Measurements from ENCODE around the gene TMC1. TPM values are rescaled to one million over a fixed set of nuclear protein-coding genes. Genes with fewer than 3 reads are reported as not detected.

TMC1 gene
- total and polyA plus RNA-seq, 10 of the 15 experiments (the other 5 are each of a cell fraction or from before 2014, with no cell fraction given): 0.06 to 0.94 (median 0.40) TPM; not detected in 1

- SMC1A ChIA-PET (ENCODE audit: uncharacterized antibody, unreplicated experiment): interaction anchor here (0.7 to 2.5 kb wide), 5 partner anchors 11 to 194 kb away, joined by 3 to 11 read pairs (median 7); no protein-coding TSS in a partner anchor
- WGBS (ENCODE audit: insufficient coverage, insufficient replicate concordance, low lambda C conversion rate, missing lambda C conversion rate): 43% methylated on average over 2 of the region's 2 CpGs
- Histone ChIP-seq H4K20me1 (ENCODE audit: control insufficient read depth, insufficient read depth) (no peaks in the 10 kb centered on the region), H3K4me2 (ENCODE audit: control insufficient read depth, insufficient read depth) (no peak overlapping the region), H3K27me3 (replicated peaks in 1 of 2; ENCODE audit: control insufficient read depth in 2 of 2, insufficient read depth in 2 of 2, low read length in 1 of 2) (no peaks in the 10 kb centered on the region; a peak in 1 of 4 replicates), H3K4me3 (no peak overlapping the region), H3K9ac (ENCODE audit: control insufficient read depth, insufficient read depth, low read length) (no peak overlapping the region), H3K9me3 (replicated peaks; ENCODE audit: control insufficient read depth, insufficient read depth, low read length) (no peaks in the 10 kb centered on the region), H3K4me1 (ENCODE audit: control insufficient read depth, insufficient read depth, low read length) (no peaks in the 10 kb centered on the region), H3K27ac (ENCODE audit: control insufficient read depth, insufficient read depth) (no peak overlapping the region), H3K79me2 (ENCODE audit: control insufficient read depth, insufficient read depth, low read length) (no peaks in the 10 kb centered on the region), H3K36me3 (ENCODE audit: control insufficient read depth in 2 of 2, insufficient read depth in 2 of 2, low read length in 1 of 2) (no peaks in the 10 kb centered on the region), H2AFZ (ENCODE audit: control insufficient read depth, low read depth, low read length) (no peak overlapping the region)
- BruUV-seq (replicated peaks): no TSS peak
- RAD21 ChIA-PET (ENCODE audit: unreplicated experiment): interaction anchor here (1.6 kb wide), 1 partner anchor 149 kb away, joined by 9 read pairs; no protein-coding TSS in a partner anchor
- ATAC-seq: no peak
- FAIRE-seq: no peak
- POLR2A ChIA-PET: interaction anchor here (0.6 kb wide), 1 partner anchor 845 kb away, joined by 3 read pairs; no protein-coding TSS in a partner anchor
- CTCF ChIA-PET: interaction anchor here (0.7 to 3.0 kb wide), 7 partner anchors 15 to 210 kb away, joined by 3 to 37 read pairs (median 4); no protein-coding TSS in a partner anchor
- intact Hi-C loops (cut with micrococcal nuclease; ENCODE audit: unreplicated experiment): loop anchor here (5.0 kb wide), 2 partner anchors 195 to 310 kb away; no protein-coding TSS in a partner anchor
- DNase-seq (ENCODE audit: low read depth, low spot score): no peak
- in situ Hi-C loops (cut with MboI): no loop called here
- TF ChIP-seq ZNF24 (IDR thresholded peaks at IDR 0.05) (no peak), SMC3 (IDR thresholded peaks at IDR 0.05; ENCODE audit: borderline replicate concordance, low read length) (no peak), YBX1 (IDR thresholded peaks at IDR 0.05) (no peak), ZBTB40 (IDR thresholded peaks at IDR 0.05; ENCODE audit: borderline replicate concordance) (no peak), NR2C1 (IDR thresholded peaks at IDR 0.05) (no peak), SKIL (IDR thresholded peaks at IDR 0.05; ENCODE audit: low read depth, poor library complexity, severe bottlenecking) (no peak), SMAD1 (IDR thresholded peaks at IDR 0.05; ENCODE audit: low read depth, partially characterized antibody) (no peak), ATF2 (IDR thresholded peaks at IDR 0.05; ENCODE audit: low read length) (no peak), BMI1 (IDR thresholded peaks at IDR 0.05; ENCODE audit: borderline replicate concordance) (no peak), ZNF217 (IDR thresholded peaks at IDR 0.05) (no peak), IKZF1 (conservative IDR thresholded peaks at IDR 0.05) (no peak), CBX5 (IDR thresholded peaks at IDR 0.05; ENCODE audit: low read depth) (no peak), NFYB (IDR thresholded peaks at IDR 0.05; ENCODE audit: insufficient read depth, low read depth, low read length) (no peak)
- TF ChIP-seq, protein P1, sequence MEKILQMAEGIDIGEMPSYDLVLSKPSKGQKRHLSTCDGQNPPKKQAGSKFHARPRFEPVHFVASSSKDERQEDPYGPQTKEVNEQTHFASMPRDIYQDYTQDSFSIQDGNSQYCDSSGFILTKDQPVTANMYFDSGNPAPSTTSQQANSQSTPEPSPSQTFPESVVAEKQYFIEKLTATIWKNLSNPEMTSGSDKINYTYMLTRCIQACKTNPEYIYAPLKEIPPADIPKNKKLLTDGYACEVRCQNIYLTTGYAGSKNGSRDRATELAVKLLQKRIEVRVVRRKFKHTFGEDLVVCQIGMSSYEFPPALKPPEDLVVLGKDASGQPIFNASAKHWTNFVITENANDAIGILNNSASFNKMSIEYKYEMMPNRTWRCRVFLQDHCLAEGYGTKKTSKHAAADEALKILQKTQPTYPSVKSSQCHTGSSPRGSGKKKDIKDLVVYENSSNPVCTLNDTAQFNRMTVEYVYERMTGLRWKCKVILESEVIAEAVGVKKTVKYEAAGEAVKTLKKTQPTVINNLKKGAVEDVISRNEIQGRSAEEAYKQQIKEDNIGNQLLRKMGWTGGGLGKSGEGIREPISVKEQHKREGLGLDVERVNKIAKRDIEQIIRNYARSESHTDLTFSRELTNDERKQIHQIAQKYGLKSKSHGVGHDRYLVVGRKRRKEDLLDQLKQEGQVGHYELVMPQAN (conservative IDR thresholded peaks at IDR 0.05): no peak
- TF ChIP-seq, protein P2, sequence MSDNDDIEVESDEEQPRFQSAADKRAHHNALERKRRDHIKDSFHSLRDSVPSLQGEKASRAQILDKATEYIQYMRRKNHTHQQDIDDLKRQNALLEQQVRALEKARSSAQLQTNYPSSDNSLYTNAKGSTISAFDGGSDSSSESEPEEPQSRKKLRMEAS (IDR thresholded peaks at IDR 0.05; ENCODE audit: low read depth, low read length): no peak
Observed at GRCh38 chr9:72872718-72873117, 351.3 kb downstream of the TMC1 start.

All from GM12878 (cell line).